Lower leg skin (tissue), 3 donors: ENCODE results near the gene PIWIL4.

Source experiments
- CTCF ChIP-seq, 3 donors: fragments of 450-650 bp; IDR thresholded peaks; one replicate each; pipeline ENCODE4 v1.5.1; 2016; ENCODE audit warnings: antibody characterized with exemption in 3 of 3, mild to moderate bottlenecking in 3 of 3, moderate library complexity in 2 of 3
- POLR2A ChIP-seq, 2 donors: fragments of 450-650 bp; IDR thresholded peaks; one replicate each; pipeline ENCODE4 v1.6.1; 2016 to 2017; ENCODE audit warnings: antibody characterized with exemption in 2 of 2, mild to moderate bottlenecking in 1 of 2, moderate library complexity in 1 of 2

- TF ChIP-seq CTCF (IDR thresholded peaks at IDR 0.05) (no peak), POLR2A (IDR thresholded peaks at IDR 0.05) (no peak)
Measured at GRCh38 chr11:94603587-94603986, 36.4 kb downstream of the PIWIL4 start.
